ENCODE measurements around the gene IL6ST.

DNA sequence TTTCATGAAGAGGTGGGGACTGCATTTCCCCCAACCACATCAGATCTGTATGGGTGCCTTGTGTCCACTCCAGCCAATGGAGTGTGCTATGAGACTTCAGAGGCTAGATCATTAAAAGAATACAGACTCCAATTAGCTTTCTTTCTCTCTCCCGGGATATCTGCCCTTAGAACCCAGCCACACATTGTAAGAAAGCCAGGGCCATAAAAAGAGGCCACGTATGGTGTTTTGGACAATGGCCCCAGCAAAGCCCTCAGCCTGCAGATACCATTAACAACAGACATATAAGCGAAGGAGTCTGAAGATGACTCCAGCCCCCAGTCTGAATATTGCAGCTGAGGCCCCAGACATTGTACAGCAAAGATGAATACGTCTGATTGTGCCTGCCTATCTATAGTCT lies 21.5 kb downstream of the IL6ST start:
- TF ChIP-seq, protein P1, sequence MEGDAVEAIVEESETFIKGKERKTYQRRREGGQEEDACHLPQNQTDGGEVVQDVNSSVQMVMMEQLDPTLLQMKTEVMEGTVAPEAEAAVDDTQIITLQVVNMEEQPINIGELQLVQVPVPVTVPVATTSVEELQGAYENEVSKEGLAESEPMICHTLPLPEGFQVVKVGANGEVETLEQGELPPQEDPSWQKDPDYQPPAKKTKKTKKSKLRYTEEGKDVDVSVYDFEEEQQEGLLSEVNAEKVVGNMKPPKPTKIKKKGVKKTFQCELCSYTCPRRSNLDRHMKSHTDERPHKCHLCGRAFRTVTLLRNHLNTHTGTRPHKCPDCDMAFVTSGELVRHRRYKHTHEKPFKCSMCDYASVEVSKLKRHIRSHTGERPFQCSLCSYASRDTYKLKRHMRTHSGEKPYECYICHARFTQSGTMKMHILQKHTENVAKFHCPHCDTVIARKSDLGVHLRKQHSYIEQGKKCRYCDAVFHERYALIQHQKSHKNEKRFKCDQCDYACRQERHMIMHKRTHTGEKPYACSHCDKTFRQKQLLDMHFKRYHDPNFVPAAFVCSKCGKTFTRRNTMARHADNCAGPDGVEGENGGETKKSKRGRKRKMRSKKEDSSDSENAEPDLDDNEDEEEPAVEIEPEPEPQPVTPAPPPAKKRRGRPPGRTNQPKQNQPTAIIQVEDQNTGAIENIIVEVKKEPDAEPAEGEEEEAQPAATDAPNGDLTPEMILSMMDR (IDR thresholded peaks at IDR 0.05): no peak
- TF ChIP-seq POLR2A (IDR thresholded peaks at IDR 0.05): no peak

Data from adrenal gland (tissue), 5 donors.